Colon (tissue), 2 donors: ENCODE measurements around the gene ANKRD16.
"Not testable (repeated sequence)": the region's sequence is repeated elsewhere in the genome, so short reads cannot be mapped to it uniquely, and the experiment has no call there.

Experiments used
- FAIRE-seq: peaks from 2 replicates; lab custom pipeline; 2012; peaks lifted over from hg19 to GRCh38; lab: Jason Lieb, UNC
- donor health status: control.
- donor health status: control.

The ANKRD16 gene

GRCh38 chr10:5876181-5876768, 13.4 kb downstream of the ANKRD16 start:
- no peak for FAIRE-seq

- no peak for FAIRE-seq
These were observed 16.1 kb downstream of the ANKRD16 start for GRCh38 chr10:5873515-5873995.

- FAIRE-seq, result no peak
These were observed 18.1 kb downstream of the ANKRD16 start for GRCh38 chr10:5871596-5871995.

- FAIRE-seq, result no peak
These were observed 20.5 kb downstream of the ANKRD16 start for GRCh38 chr10:5869156-5869555.

GRCh38 chr10:5868383-5868782, 21.3 kb downstream of the ANKRD16 start:
- FAIRE-seq, result not testable (repeated sequence)

- not testable (repeated sequence) for FAIRE-seq
These were observed 22.5 kb downstream of the ANKRD16 start for GRCh38 chr10:5867091-5867615.

GRCh38 chr10:5866451-5867081, 23.1 kb downstream of the ANKRD16 start:
- not testable (repeated sequence) for FAIRE-seq

GRCh38 chr10:5862981-5863685, 26.6 kb downstream of the ANKRD16 start:
- FAIRE-seq, result not testable (repeated sequence)

GRCh38 chr10:5862360-5862961, 27.2 kb downstream of the ANKRD16 start:
- FAIRE-seq, result no peak

- no peak for FAIRE-seq
These were observed 29.6 kb downstream of the ANKRD16 start for GRCh38 chr10:5860066-5860465.

GRCh38 chr10:5858811-5859210, 30.9 kb downstream of the ANKRD16 start:
- FAIRE-seq, result no peak

GRCh38 chr10:5856701-5857004, 33.0 kb downstream of the ANKRD16 start:
- FAIRE-seq, result no peak

GRCh38 chr10:5855979-5856700, 33.6 kb downstream of the ANKRD16 start:
- no peak for FAIRE-seq

GRCh38 chr10:5854131-5854475, 35.6 kb downstream of the ANKRD16 start:
- no peak for FAIRE-seq

GRCh38 chr10:5846667-5847066, 43.0 kb downstream of the ANKRD16 start:
- not testable (repeated sequence) for FAIRE-seq

- FAIRE-seq, result no peak
These were observed 45.2 kb downstream of the ANKRD16 start for GRCh38 chr10:5844345-5845055.

GRCh38 chr10:5843686-5844344, 45.9 kb downstream of the ANKRD16 start:
- FAIRE-seq, result no peak

GRCh38 chr10:5841965-5842364, 47.7 kb downstream of the ANKRD16 start:
- no peak for FAIRE-seq

- no peak for FAIRE-seq
These were observed 49.1 kb downstream of the ANKRD16 start for GRCh38 chr10:5840314-5841307.

- FAIRE-seq, result not testable (repeated sequence)
These were observed 53.5 kb downstream of the ANKRD16 start for GRCh38 chr10:5836181-5836580.
